SK-N-SH (cell line): ENCODE results near the gene DBET. TPM values are rescaled to one million over a fixed set of nuclear protein-coding genes. Genes with fewer than 3 reads are reported as not detected.
A peak's percentile ranks its signal among the peaks of the same experiment; 100 is the strongest.
"Not testable (repeated sequence)": the region's sequence is repeated elsewhere in the genome, so short reads cannot be mapped to it uniquely, and the experiment has no call there.

Experiments
- CTCF ChIA-PET: fragments of 300-600, 350-600 bp; formaldehyde crosslinking; extraction: SDS; loops from one replicate; lab custom pipeline; 2021; lab: Yijun Ruan, JAX
- POLR2A ChIA-PET: fragments of 350-600 bp; sonication (Branson Sonifier 250); formaldehyde crosslinking; extraction: SDS; loops from one replicate; lab custom pipeline; 2020; ENCODE audit warnings: antibody characterized with exemption, inconsistent platforms; lab: Yijun Ruan, JAX
- DNase-seq: peaks from one replicate; pipeline ENCODE4 v3.0.0; 2012
- H2AFZ ChIP-seq: fragments of 200-600 bp; sonication (generic); 2 replicates; pipeline ENCODE4 v1.8.1; 2016; ENCODE audit warnings: antibody characterized with exemption, mild to moderate bottlenecking, low read depth
- H3F3A ChIP-seq: fragments of 200-600 bp; sonication (generic); replicated peaks from 2 replicates; pipeline ENCODE3; 2016; ENCODE audit warnings: antibody characterized with exemption, mild to moderate bottlenecking; ENCODE audit not compliant: insufficient read depth
- H3K27ac ChIP-seq, 2 experiments: fragments of 200-500 bp in 1 of 2; fragments of 200-600 bp in 1 of 2; sonication (Bioruptor generic) in 1 of 2; sonication (generic), shearing (Covaris generic) in 1 of 2; 2 replicates each; pipeline versions ENCODE4 v1.5.1 to v1.6.1; 2014 to 2016; ENCODE audit warnings: low read depth in 2 of 2, inconsistent platforms in 1 of 2, low read length in 1 of 2, mild to moderate bottlenecking in 1 of 2, mixed read lengths in 1 of 2
- H3K27me3 ChIP-seq: fragments of 200-600 bp; sonication (generic), shearing (Covaris generic); 2 replicates; pipeline ENCODE4 v1.6.1; 2016; ENCODE audit warnings: mixed run types; ENCODE audit not compliant: insufficient read depth
- H3K36me3 ChIP-seq, 2 experiments: fragments of 200-500 bp in 1 of 2; fragments of 200-600 bp in 1 of 2; sonication (Bioruptor generic) in 1 of 2; sonication (generic) in 1 of 2; replicated peaks in 1 of 2; 2 replicates each; pipeline versions ENCODE3 to v1.5.1; 2014 to 2016; ENCODE audit warnings: low read length in 1 of 2, mild to moderate bottlenecking in 1 of 2; ENCODE audit not compliant: insufficient read depth in 2 of 2, control insufficient read depth in 1 of 2
- H3K4me1 ChIP-seq, 2 experiments: fragments of 200-500 bp in 1 of 2; fragments of 200-600 bp in 1 of 2; sonication (Bioruptor generic) in 1 of 2; sonication (generic), shearing (Covaris generic) in 1 of 2; 2 replicates each; pipeline versions ENCODE4 v1.5.1 to v1.6.1; 2014 to 2016; ENCODE audit warnings: low read depth in 1 of 2, low read length in 1 of 2, mixed run types in 1 of 2; ENCODE audit not compliant: insufficient read depth in 2 of 2, control insufficient read depth in 1 of 2
- H3K4me2 ChIP-seq: fragments of 200-600 bp; sonication (generic), shearing (Covaris generic); 2 replicates; pipeline ENCODE4 v1.6.1; 2017; ENCODE audit warnings: mixed run types
- H3K4me3 ChIP-seq, 2 experiments: fragments of 200-500 bp in 1 of 2; fragments of 200-600 bp in 1 of 2; sonication (Bioruptor generic) in 1 of 2; sonication (generic), shearing (Covaris generic) in 1 of 2; 2 replicates each; pipeline versions ENCODE4 v1.5.1 to v1.8.1; 2014 to 2016; ENCODE audit warnings: low read depth in 2 of 2, inconsistent platforms in 1 of 2, low read length in 1 of 2, mild to moderate bottlenecking in 1 of 2, mixed read lengths in 1 of 2, moderate library complexity in 1 of 2
- H3K79me2 ChIP-seq: fragments of 200-600 bp; sonication (generic); 2 replicates; pipeline ENCODE4 v1.8.1; 2017; ENCODE audit warnings: mild to moderate bottlenecking; ENCODE audit not compliant: insufficient read depth
- H3K9ac ChIP-seq: fragments of 200-600 bp; sonication (generic); 2 replicates; pipeline ENCODE4 v1.6.1; 2017; ENCODE audit warnings: mixed run types
- H3K9me2 ChIP-seq: fragments of 200-600 bp; sonication (generic); 2 replicates; pipeline ENCODE4 v1.6.1; 2017; ENCODE audit warnings: mixed run types
- H3K9me3 ChIP-seq: fragments of 200-600 bp; sonication (generic); 2 replicates; pipeline ENCODE4 v1.6.1; 2017; ENCODE audit warnings: mixed run types, mild to moderate bottlenecking, moderate library complexity
- H4K20me1 ChIP-seq: fragments of 200-600 bp; sonication (generic); 2 replicates; pipeline ENCODE4 v1.6.1; 2017; ENCODE audit warnings: mild to moderate bottlenecking, mixed run types; ENCODE audit not compliant: insufficient read depth
- ELF1 ChIP-seq: IDR thresholded peaks from 2 replicates; pipeline ENCODE4 v1.4.0; 2012
- EP300 ChIP-seq, 2 experiments: IDR thresholded peaks; 2 replicates each; pipeline versions ENCODE4 v1.4.0 to v1.6.1; 2012; ENCODE audit warnings: borderline replicate concordance in 1 of 2, low read depth in 1 of 2, low read length in 1 of 2
- EZH2phosphoT487 ChIP-seq: fragments of 200-600 bp; sonication (generic); IDR thresholded peaks from 2 replicates; pipeline ENCODE4 v1.6.1; 2017; ENCODE audit warnings: low read depth, mixed run types, mild to moderate bottlenecking, antibody characterized with exemption, moderate library complexity, borderline replicate concordance
- FOSL2 ChIP-seq: IDR thresholded peaks from 2 replicates; pipeline ENCODE4 v1.4.0; 2012; ENCODE audit warnings: low read depth, mild to moderate bottlenecking, moderate library complexity, borderline replicate concordance
- FOXM1 ChIP-seq: IDR thresholded peaks from 2 replicates; pipeline ENCODE4 v1.4.0; 2012; ENCODE audit warnings: low read depth, mild to moderate bottlenecking
- GABPA ChIP-seq: IDR thresholded peaks from 2 replicates; pipeline ENCODE4 v1.4.0; 2012; ENCODE audit warnings: low read depth, mild to moderate bottlenecking
- IRF3 ChIP-seq: fragments of 150-350 bp; IDR thresholded peaks from 2 replicates; pipeline ENCODE4 v1.6.1; 2016; ENCODE audit warnings: mild to moderate bottlenecking, low read depth, low read length
- JUND ChIP-seq: IDR thresholded peaks from 2 replicates; pipeline ENCODE4 v1.4.0; 2012
- MEF2A ChIP-seq: IDR thresholded peaks from 2 replicates; pipeline ENCODE4 v1.4.0; 2012; ENCODE audit warnings: low read depth, borderline replicate concordance
- MXI1 ChIP-seq: IDR thresholded peaks from 2 replicates; pipeline ENCODE4 v1.6.1; 2012; ENCODE audit warnings: mild to moderate bottlenecking, low read depth, low read length, improper control_type of control experiment
- NRF1 ChIP-seq: IDR thresholded peaks from 2 replicates; pipeline ENCODE4 v1.6.1; 2012; ENCODE audit warnings: low read depth, mild to moderate bottlenecking, low read length
- POLR2AphosphoS5 ChIP-seq: IDR thresholded peaks from 2 replicates; pipeline ENCODE4 v1.6.1; 2012; ENCODE audit warnings: low read depth, low read length
- RAD21 ChIP-seq: IDR thresholded peaks from 2 replicates; pipeline ENCODE4 v1.6.1; 2012; ENCODE audit warnings: mild to moderate bottlenecking, low read length
- RFX5 ChIP-seq: IDR thresholded peaks from 2 replicates; pipeline ENCODE4 v1.6.1; 2012; ENCODE audit warnings: mild to moderate bottlenecking, improper control_type of control experiment, low read length
- SMC3 ChIP-seq: IDR thresholded peaks from 2 replicates; pipeline ENCODE4 v1.6.1; 2012; ENCODE audit warnings: low read depth, low read length, improper control_type of control experiment
- TAF1 ChIP-seq: IDR thresholded peaks from 2 replicates; pipeline ENCODE4 v1.6.1; 2012; ENCODE audit warnings: low read depth, mild to moderate bottlenecking, low read length, moderate library complexity, borderline replicate concordance
- TCF12 ChIP-seq: IDR thresholded peaks from 2 replicates; pipeline ENCODE4 v1.4.0; 2012
- TEAD4 ChIP-seq: IDR thresholded peaks from 2 replicates; pipeline ENCODE4 v1.4.0; 2012; ENCODE audit warnings: mild to moderate bottlenecking, borderline replicate concordance; ENCODE audit not compliant: insufficient read depth
- YY1 ChIP-seq: IDR thresholded peaks from 2 replicates; pipeline ENCODE4 v1.4.0; 2012; ENCODE audit warnings: low read depth, mild to moderate bottlenecking
- WGBS: methylation state at CpG from one replicate; pipeline ENCODE4 v1.1.6; 2017; ENCODE audit warnings: low lambda C conversion rate; 5-methylcytosine and 5-hydroxymethylcytosine counted together
- polyA plus RNA-seq, 3 experiments: library from polyadenylated mRNA; depleted of rRNA; stranded (reverse); fragments of >200 nt; gene quantifications; 2 replicates each; pipeline ENCODE4 v1.2.3, GENCODE V29; 2012
- TF ChIP-seq, protein P1 (sequence below): IDR thresholded peaks from 2 replicates; pipeline ENCODE4 v1.4.0; 2012; ENCODE audit warnings: low read depth
- TF ChIP-seq, protein P2 (sequence below): fragments of 150-350 bp; IDR thresholded peaks from 2 replicates; pipeline ENCODE4 v1.6.1; 2017; ENCODE audit warnings: antibody characterized with exemption, low read length, low read depth, borderline replicate concordance
- TF ChIP-seq, protein P3 (sequence below): IDR thresholded peaks from 2 replicates; pipeline ENCODE4; 2012

The DBET gene
- polyA plus RNA-seq (2012; rRNA removed), result not detected in 2 replicates
- polyA plus RNA-seq (2012; cell fraction: cytosol; rRNA removed), result not detected in 2 replicates
- polyA plus RNA-seq (2012; cell fraction: nucleus; rRNA removed), result not detected in 2 replicates

DNA sequence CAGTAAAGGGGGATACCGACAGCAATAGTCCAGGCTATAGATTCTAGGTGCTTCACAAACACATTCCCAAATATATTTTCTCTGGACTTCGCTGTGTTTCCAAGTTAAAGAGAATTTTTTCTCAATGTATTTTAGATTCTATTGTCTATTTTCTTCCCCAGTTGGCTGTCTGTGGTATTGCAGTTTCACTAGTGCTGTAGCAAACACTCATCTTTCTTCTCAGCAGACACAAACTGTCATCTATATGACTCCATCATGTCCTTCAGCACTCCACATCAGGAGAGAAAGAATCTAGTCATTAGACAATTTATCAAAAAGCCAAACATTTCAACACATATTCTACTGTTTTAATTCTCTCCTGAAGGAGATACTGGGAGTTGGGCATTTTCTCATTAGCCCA lies at the start of gene DBET:
Gene DBET (plus strand): TSS at position 161 of the 400 bp plus-strand sequence.
- H4K20me1 ChIP-seq, H3K9me2 ChIP-seq, H2AFZ ChIP-seq, H3K79me2 ChIP-seq, DNase-seq, POLR2A ChIA-PET, H3K4me1 ChIP-seq, H3K4me2 ChIP-seq, CTCF ChIA-PET, H3K9ac ChIP-seq, H3K9me3 ChIP-seq, H3F3A ChIP-seq, H3K4me3 ChIP-seq, H3K27me3 ChIP-seq, H3K27ac ChIP-seq, H3K36me3 ChIP-seq: not testable (repeated sequence)
- WGBS, result 0% methylated on average over 2 of the region's 2 CpGs

DNA sequence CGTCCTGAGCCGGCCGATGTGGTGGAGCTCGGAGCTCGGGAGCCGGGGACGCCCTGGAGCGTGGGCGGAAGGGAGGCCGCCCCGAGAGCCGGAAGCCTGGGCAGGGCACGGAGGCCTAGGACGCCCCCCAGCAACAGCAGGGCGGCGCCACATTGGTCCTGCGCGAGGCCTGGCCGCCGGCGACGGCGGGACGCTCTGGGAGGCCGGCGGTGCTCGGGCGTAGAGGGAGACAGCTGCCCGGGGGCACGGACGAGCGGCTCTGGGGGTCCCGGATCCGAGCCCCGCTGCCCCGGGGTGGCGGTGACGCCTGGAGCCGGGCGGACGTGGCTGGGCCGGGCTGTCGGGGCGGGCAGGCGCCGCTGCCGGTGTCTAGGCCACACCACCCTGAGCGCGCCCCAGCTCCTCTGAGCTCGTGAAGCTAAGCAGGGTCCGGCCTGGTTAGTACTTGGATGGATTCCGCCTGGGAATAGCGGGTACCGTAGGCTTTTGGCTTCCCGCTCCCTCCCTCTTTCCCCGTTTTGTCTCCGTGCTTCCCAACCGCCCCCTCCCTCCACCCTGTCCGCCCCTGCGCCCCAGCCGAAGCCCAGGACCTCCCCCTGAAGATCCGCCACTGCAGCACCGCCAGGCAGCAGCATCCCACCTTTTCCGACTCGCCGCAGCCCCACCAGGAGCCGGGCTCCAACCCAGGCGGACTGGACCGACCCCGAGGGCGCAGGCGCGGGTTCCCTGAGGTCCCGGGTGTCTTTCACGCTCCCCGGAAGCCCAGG lies 49.3 kb upstream of the DBET start:
- Histone ChIP-seq H3K36me3 (no peaks in the 10 kb centered on the region), H3K4me2 (0 out of 2 replicates have a peak overlapping the region, but pooled peaks have one; percentile 33), H3K4me1 (no peaks in the 10 kb centered on the region), H3K27me3 (peaks cover 9% of the 10 kb centered on the region), H3F3A (no peaks in the 10 kb centered on the region), H4K20me1 (no peaks in the 10 kb centered on the region), H2AFZ (0 out of 2 replicates have a peak overlapping the region, but pooled peaks have one; percentile 41), H3K9me3 (no peaks in the 10 kb centered on the region), H3K79me2 (no peaks in the 10 kb centered on the region), H3K9ac (no peak overlapping the region), H3K9me2 (no peaks in the 10 kb centered on the region), H3K27ac (no peak overlapping the region), H3K4me3 (peak overlapping the region in 1 of 2 experiments; percentile 24; a peak in 2 of 4 replicates)
- POLR2A ChIA-PET, result no interaction called here
- CTCF ChIA-PET, result no interaction called here
- TF ChIP-seq GABPA (peak; percentile 78), TCF12 (no peak), SMC3 (no peak), IRF3 (no peak), JUND (no peak), MEF2A (no peak), ELF1 (0 out of 2 replicates have a peak, but pooled peaks have one; percentile 12), NRF1 (no peak), RFX5 (no peak), FOSL2 (no peak), EZH2phosphoT487 (no peak), POLR2AphosphoS5 (no peak), FOXM1 (no peak), YY1 (no peak), RAD21 (no peak), TEAD4 (no peak), EP300 (IDR thresholded peaks at IDR 0.05; ENCODE audit: borderline replicate concordance in 1 of 2, low read depth in 1 of 2, low read length in 1 of 2) (no peak), TAF1 (0 out of 2 replicates have a peak, but pooled peaks have one; percentile 23), MXI1 (no peak)
- TF ChIP-seq, protein P1, sequence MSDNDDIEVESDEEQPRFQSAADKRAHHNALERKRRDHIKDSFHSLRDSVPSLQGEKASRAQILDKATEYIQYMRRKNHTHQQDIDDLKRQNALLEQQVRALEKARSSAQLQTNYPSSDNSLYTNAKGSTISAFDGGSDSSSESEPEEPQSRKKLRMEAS, result peak; percentile 75
- TF ChIP-seq, protein P2, sequence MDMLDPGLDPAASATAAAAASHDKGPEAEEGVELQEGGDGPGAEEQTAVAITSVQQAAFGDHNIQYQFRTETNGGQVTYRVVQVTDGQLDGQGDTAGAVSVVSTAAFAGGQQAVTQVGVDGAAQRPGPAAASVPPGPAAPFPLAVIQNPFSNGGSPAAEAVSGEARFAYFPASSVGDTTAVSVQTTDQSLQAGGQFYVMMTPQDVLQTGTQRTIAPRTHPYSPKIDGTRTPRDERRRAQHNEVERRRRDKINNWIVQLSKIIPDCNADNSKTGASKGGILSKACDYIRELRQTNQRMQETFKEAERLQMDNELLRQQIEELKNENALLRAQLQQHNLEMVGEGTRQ, result no peak
- TF ChIP-seq, protein P3, sequence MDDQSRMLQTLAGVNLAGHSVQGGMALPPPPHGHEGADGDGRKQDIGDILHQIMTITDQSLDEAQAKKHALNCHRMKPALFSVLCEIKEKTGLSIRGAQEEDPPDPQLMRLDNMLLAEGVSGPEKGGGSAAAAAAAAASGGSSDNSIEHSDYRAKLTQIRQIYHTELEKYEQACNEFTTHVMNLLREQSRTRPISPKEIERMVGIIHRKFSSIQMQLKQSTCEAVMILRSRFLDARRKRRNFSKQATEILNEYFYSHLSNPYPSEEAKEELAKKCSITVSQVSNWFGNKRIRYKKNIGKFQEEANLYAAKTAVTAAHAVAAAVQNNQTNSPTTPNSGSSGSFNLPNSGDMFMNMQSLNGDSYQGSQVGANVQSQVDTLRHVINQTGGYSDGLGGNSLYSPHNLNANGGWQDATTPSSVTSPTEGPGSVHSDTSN, result no peak
- WGBS, result 12% methylated on average over 39 of the region's 76 CpGs
- peak; percentile 60 for DNase-seq
